Kidney (tissue), 14 donors: ENCODE measurements around the gene RASAL3. TPM values are rescaled to one million over a fixed set of nuclear protein-coding genes. Genes with fewer than 3 reads are reported as not detected.

Source experiments
- DNase-seq, 5 donors: peaks; one replicate each; pipeline ENCODE4 v3.0.0-alpha.2; 2013 to 2020
- FAIRE-seq: peaks from 2 replicates; lab custom pipeline; 2012; peaks lifted over from hg19 to GRCh38; lab: Jason Lieb, UNC
- H3K27ac ChIP-seq, 2 donors: one replicate each; pipeline ENCODE4 v1.7.0; 2013; ENCODE audit warnings: low read depth in 2 of 2, low read length in 2 of 2, inconsistent platforms in 1 of 2
- H3K27me3 ChIP-seq: one replicate; pipeline ENCODE4 v1.7.1; 2013; ENCODE audit warnings: low read length, inconsistent platforms; ENCODE audit not compliant: control insufficient read depth, insufficient read depth
- H3K36me3 ChIP-seq, 3 donors: one replicate each; pipeline versions ENCODE4 v1.7.0 to v1.7.1; 2013; ENCODE audit warnings: low read length in 3 of 3, control low read depth in 1 of 3, inconsistent platforms in 1 of 3; ENCODE audit not compliant: insufficient read depth in 3 of 3, control insufficient read depth in 2 of 3
- H3K4me1 ChIP-seq, 3 donors: one replicate each; pipeline versions ENCODE4 v1.7.0 to v1.7.1; 2013; ENCODE audit warnings: low read length in 3 of 3, inconsistent platforms in 1 of 3, low read depth in 1 of 3; ENCODE audit not compliant: control insufficient read depth in 2 of 3, insufficient read depth in 2 of 3
- H3K4me3 ChIP-seq, 3 donors: one replicate each; pipeline versions ENCODE4 v1.7.0 to v1.8.1; 2013; ENCODE audit warnings: low read length in 3 of 3, control low read depth in 1 of 3, inconsistent platforms in 1 of 3
- H3K9ac ChIP-seq, 3 donors: one replicate each; pipeline versions ENCODE4 v1.7.0 to v1.7.1; 2013; ENCODE audit warnings: low read length in 3 of 3, control low read depth in 1 of 3, inconsistent platforms in 1 of 3
- H3K9me3 ChIP-seq, 3 donors: one replicate each; pipeline versions ENCODE4 v1.7.0 to v1.7.1; 2013; ENCODE audit warnings: low read length in 3 of 3, control low read depth in 1 of 3, inconsistent platforms in 1 of 3; ENCODE audit not compliant: control insufficient read depth in 2 of 3, insufficient read depth in 1 of 3
- intact Hi-C: fragments of 100-400 bp; cut with DNase I; formaldehyde crosslinking; loops from one replicate; pipeline ENCODE4 v1.11.1; 2022
- polyA plus RNA-seq: library from polyadenylated mRNA; stranded (reverse); fragments of 350-450 nt; fragmentation: Illumina TruSeq; extraction: RNeasy Lipid Tissue Mini Kit (QIAGEN cat#74804); gene quantifications from one replicate; pipeline ENCODE4 v1.2.3, GENCODE V29; 2014; ENCODE audit warnings: low read depth, low replicate concordance; ENCODE audit not compliant: insufficient read depth
- total RNA-seq: library from RNA; stranded (reverse); fragmentation: NEBNext Ultra II Directional; extraction: Animal tissue kit (Norgen Biotek cat#: 25700); gene quantifications from one replicate; pipeline ENCODE4 v1.2.1, GENCODE V29; 2021
- TF ChIP-seq, protein P1 (sequence below): IDR thresholded peaks from 3 replicates; pipeline ENCODE4 v1.5.1; 2012; ENCODE audit warnings: mild to moderate bottlenecking, moderate library complexity, borderline replicate concordance; ENCODE audit not compliant: insufficient read depth; ENCODE audit errors: extremely low read depth
- donor health status: control.
- donor health status: control.
- donor health status: control.
- donor health status: control.
- donor health status: control.
- donor health status: DM: yes; HTN: yes; CAD: no.
- donor health status: Normal renal cell carcinoma (clear cell type).

RASAL3 gene
- total and polyA plus RNA-seq, 2 donors from 2014 or later = 1.5 to 12.1 TPM

DNA sequence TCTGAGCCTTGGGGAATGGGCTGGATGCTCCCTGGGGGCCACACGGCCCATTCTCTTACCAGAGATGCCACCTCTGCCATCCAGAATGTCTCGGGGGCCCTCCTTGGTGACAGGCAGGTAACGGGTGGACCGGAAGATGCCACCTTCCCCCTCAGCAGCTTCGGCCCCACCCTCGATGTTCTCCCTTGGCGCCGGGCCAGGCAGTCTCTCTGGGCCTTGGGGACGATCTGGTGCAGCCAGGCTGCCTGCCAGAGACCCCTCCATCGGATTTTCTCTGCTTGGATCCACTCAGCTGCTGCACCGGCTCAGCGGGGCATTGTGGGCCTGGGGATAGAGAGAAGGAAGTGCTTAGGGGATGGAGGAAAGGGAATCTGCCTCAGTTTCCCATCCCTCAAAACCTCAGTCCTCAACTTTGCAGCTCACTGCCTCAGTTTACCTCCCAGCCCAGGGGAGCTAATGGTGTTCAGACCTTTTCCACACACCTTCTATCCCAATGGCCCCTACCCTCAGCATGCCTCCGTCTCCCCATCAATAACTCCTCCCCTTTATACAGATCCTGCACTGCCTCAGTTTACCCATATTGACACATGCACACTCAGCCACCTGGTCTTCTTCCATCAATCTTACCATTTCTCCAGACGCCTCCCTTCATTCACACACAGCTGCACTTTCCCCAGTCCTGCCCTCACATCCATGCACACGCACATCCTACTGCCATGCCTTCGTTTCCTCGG lies 16.1 kb downstream of the RASAL3 start:
- H3K4me1 ChIP-seq = peaks cover 0 to 11% (median 0%) of the 10 kb centered on the region in 3 donors
- H3K9me3 ChIP-seq = no peaks in the 10 kb centered on the region
- peak overlapping the region; percentile 31 to 61 (median 48) for H3K4me3 ChIP-seq
- FAIRE-seq (no peak), DNase-seq (peak in 2 of 5 donors; percentile 62 to 76)
- intact Hi-C loops = no loop called here
- H3K9ac ChIP-seq = no peak overlapping the region
- TF ChIP-seq, protein P1, sequence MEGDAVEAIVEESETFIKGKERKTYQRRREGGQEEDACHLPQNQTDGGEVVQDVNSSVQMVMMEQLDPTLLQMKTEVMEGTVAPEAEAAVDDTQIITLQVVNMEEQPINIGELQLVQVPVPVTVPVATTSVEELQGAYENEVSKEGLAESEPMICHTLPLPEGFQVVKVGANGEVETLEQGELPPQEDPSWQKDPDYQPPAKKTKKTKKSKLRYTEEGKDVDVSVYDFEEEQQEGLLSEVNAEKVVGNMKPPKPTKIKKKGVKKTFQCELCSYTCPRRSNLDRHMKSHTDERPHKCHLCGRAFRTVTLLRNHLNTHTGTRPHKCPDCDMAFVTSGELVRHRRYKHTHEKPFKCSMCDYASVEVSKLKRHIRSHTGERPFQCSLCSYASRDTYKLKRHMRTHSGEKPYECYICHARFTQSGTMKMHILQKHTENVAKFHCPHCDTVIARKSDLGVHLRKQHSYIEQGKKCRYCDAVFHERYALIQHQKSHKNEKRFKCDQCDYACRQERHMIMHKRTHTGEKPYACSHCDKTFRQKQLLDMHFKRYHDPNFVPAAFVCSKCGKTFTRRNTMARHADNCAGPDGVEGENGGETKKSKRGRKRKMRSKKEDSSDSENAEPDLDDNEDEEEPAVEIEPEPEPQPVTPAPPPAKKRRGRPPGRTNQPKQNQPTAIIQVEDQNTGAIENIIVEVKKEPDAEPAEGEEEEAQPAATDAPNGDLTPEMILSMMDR = no peak
- H3K36me3 ChIP-seq = no peaks in the 10 kb centered on the region
- no peaks in the 10 kb centered on the region for H3K27me3 ChIP-seq
- H3K27ac ChIP-seq = no peak overlapping the region

DNA sequence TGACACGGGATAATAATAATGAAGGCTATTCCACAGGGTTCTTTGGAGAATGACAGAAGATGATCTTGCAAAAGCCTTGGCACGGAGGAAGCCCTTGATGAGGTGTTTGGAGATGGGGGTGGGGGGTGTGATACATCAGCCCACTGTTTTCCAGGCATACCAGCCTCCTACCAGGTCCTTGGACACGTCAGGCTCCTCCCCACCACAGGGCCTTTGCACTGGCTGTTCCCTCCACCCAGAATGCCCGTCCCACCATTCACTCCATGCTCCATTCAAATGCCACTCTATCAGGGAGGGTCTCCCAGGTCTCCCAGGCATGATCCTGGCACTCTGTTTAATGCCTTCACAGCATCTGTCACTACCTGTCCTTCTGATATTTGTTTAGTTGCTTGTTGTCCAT lies 17.3 kb downstream of the RASAL3 start:
- FAIRE-seq = no peak
- no peaks in the 10 kb centered on the region for H3K9me3 ChIP-seq
- TF ChIP-seq, protein P1 = no peak
- H3K27me3 ChIP-seq = no peaks in the 10 kb centered on the region
- no peak overlapping the region for H3K9ac ChIP-seq
- no peaks in the 10 kb centered on the region for H3K36me3 ChIP-seq
- no peak overlapping the region for H3K27ac ChIP-seq
- H3K4me3 ChIP-seq = no peak overlapping the region
- intact Hi-C loops = no loop called here
- H3K4me1 ChIP-seq = peaks cover 0 to 6% (median 0%) of the 10 kb centered on the region in 3 donors
- peak in 1 of 5 donors; percentile 29 for DNase-seq

DNA sequence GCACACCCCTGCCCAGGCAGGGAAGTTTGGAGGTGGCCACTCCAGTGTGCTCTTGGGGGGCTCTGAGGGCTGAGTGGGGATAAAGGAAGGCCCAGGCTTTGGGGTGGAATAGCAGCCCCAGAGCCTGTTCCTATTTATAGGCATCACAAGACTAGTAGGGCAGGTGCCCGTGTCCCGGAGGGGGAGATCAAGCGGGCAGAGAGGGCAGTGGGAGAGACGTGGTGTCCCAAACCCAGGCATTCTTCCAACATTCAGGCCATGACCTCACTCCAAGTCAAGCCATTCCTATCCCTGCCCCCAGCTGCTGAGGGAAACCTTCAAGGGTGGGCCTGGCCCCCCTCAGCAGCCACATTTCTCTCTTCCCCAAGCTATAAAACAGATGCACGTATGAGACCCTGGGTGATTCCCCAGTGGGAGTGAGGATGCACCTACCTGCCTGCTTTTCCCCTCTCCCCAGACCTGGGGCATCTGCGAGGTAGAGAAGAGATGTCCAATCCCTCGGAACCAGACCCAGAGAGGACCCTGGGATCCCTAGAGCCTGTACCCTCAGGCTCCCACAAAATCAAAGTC lies 18.5 kb downstream of the RASAL3 start:
- no peak overlapping the region for H3K27ac ChIP-seq
- H3K4me1 ChIP-seq = peaks cover 0 to 6% (median 0%) of the 10 kb centered on the region in 3 donors
- no peaks in the 10 kb centered on the region for H3K36me3 ChIP-seq
- TF ChIP-seq, protein P1 = no peak
- DNase-seq (peak in 2 of 5 donors; percentile 13 to 43), FAIRE-seq (no peak)
- intact Hi-C loops = no loop called here
- H3K9me3 ChIP-seq = no peaks in the 10 kb centered on the region
- no peak overlapping the region for H3K9ac ChIP-seq
- H3K4me3 ChIP-seq = no peak overlapping the region
- H3K27me3 ChIP-seq = no peaks in the 10 kb centered on the region
